Stimulated activated CD8-positive, alpha-beta memory T cell treated with anti-CD3 and anti-CD28 coated beads, Interleukin-15, amount 100 ng/mL, for 48 hours (primary cell): ENCODE measurements around the gene FST.

ENCODE experiments used
- DNase-seq, 2 donors: peaks; one replicate each; pipeline ENCODE4 v3.0.0-alpha.2; 2020; ENCODE audit warnings: low read depth in 2 of 2

Gene FST

GRCh38 chr5:53473633-53474032 lies 6.8 kb upstream of the FST start:
- no peak for DNase-seq

- no peak for DNase-seq
Measured at GRCh38 chr5:53475320-53475719, 5.1 kb upstream of the FST start.

GRCh38 chr5:53476019-53476418 lies 4.4 kb upstream of the FST start:
- DNase-seq: no peak

- no peak for DNase-seq
Measured at GRCh38 chr5:53476531-53477480, 3.6 kb upstream of the FST start.

- DNase-seq: no peak
Measured at GRCh38 chr5:53478411-53479044, 1.9 kb upstream of the FST start.

- no peak for DNase-seq
Measured at GRCh38 chr5:53479045-53479589, 1.3 kb upstream of the FST start.

- DNase-seq: peak in 1 of 2 donors; percentile 11
Measured at GRCh38 chr5:53479590-53480415, 626 bp upstream of the FST start.

- DNase-seq: no peak
Measured at GRCh38 chr5:53481159-53481886, 894 bp downstream of the FST start.

GRCh38 chr5:53481887-53482716 lies 1.7 kb downstream of the FST start:
- DNase-seq: peak; percentile 44 to 57

- DNase-seq: no peak
Measured at GRCh38 chr5:53482717-53483638, 2.5 kb downstream of the FST start.

- no peak for DNase-seq
Measured at GRCh38 chr5:53487436-53487835, 7.0 kb downstream of the FST start.

GRCh38 chr5:53488195-53488722 lies 7.8 kb downstream of the FST start:
- no peak for DNase-seq

GRCh38 chr5:53490747-53491146 lies 10.3 kb downstream of the FST start:
- no peak for DNase-seq

- DNase-seq: no peak
Measured at GRCh38 chr5:53501054-53501453, 20.6 kb downstream of the FST start.

GRCh38 chr5:53503562-53504218 lies 23.3 kb downstream of the FST start:
- no peak for DNase-seq

GRCh38 chr5:53507013-53507412 lies 26.6 kb downstream of the FST start:
- no peak for DNase-seq

- no peak for DNase-seq
Measured at GRCh38 chr5:53508125-53508524, 27.7 kb downstream of the FST start.

- no peak for DNase-seq
Measured at GRCh38 chr5:53512539-53512938, 32.1 kb downstream of the FST start.
